GM23338 (cell line): ENCODE results near the gene RNF41. TPM values are rescaled to one million over a fixed set of nuclear protein-coding genes. Genes with fewer than 3 reads are reported as not detected.

Experiments used
- ATAC-seq: fragments of 200-7000 bp; cut with Tn5 transposase; 3 replicates; pipeline ENCODE4 v1.9.1; 2020
- DNase-seq: peaks from one replicate; pipeline ENCODE4 v3.0.0-alpha.2; 2015; ENCODE audit warnings: low spot score
- H2AFZ ChIP-seq: fragments of 200-600 bp; sonication (generic); 2 replicates; pipeline ENCODE4 v1.8.0; 2016; ENCODE audit warnings: antibody characterized with exemption, mild to moderate bottlenecking, moderate library complexity
- H3F3A ChIP-seq: fragments of 200-600 bp; sonication (generic); replicated peaks from 2 replicates; pipeline ENCODE4 v1.8.0; 2017; ENCODE audit warnings: antibody characterized with exemption, mixed run types, low read depth
- H3K27ac ChIP-seq: fragments of 200-600 bp; sonication (generic); 2 replicates; pipeline ENCODE4 v1.6.1; 2016; ENCODE audit warnings: low read depth
- H3K27me3 ChIP-seq: fragments of 200-600 bp; sonication (generic); 2 replicates; pipeline ENCODE4 v1.8.0; 2016; ENCODE audit warnings: mild to moderate bottlenecking, mixed run types, moderate library complexity; ENCODE audit not compliant: insufficient read depth
- H3K36me3 ChIP-seq: fragments of 200-600 bp; sonication (generic); 2 replicates; pipeline ENCODE4 v1.8.0; 2016; ENCODE audit warnings: mild to moderate bottlenecking; ENCODE audit not compliant: insufficient read depth
- H3K4me1 ChIP-seq: fragments of 200-600 bp; sonication (generic); 2 replicates; pipeline ENCODE4 v1.8.0; 2016; ENCODE audit warnings: mild to moderate bottlenecking, moderate library complexity; ENCODE audit not compliant: insufficient read depth
- H3K4me2 ChIP-seq: fragments of 200-600 bp; sonication (generic); 2 replicates; pipeline ENCODE4 v1.7.1; 2017; ENCODE audit warnings: mixed run types
- H3K4me3 ChIP-seq: fragments of 200-600 bp; sonication (generic); 2 replicates; pipeline ENCODE4 v1.6.1; 2016; ENCODE audit warnings: mixed run types
- H3K79me2 ChIP-seq: fragments of 200-600 bp; sonication (generic); replicated peaks from 2 replicates; pipeline ENCODE4 v1.8.0; 2017; ENCODE audit warnings: mild to moderate bottlenecking; ENCODE audit not compliant: insufficient read depth
- H3K9me2 ChIP-seq: fragments of 200-600 bp; sonication (generic); 2 replicates; pipeline ENCODE4 v1.8.0; 2017; ENCODE audit not compliant: insufficient read depth
- H4K20me1 ChIP-seq: fragments of 200-600 bp; sonication (generic); replicated peaks from 2 replicates; pipeline ENCODE4 v1.8.0; 2017; ENCODE audit warnings: mild to moderate bottlenecking; ENCODE audit not compliant: insufficient read depth
- H3K27ac Mint-ChIP-seq: 2 replicates; pipeline ENCODE4 v1.8.0; 2020; ENCODE audit warnings: inconsistent platforms, mild to moderate bottlenecking, moderate library complexity, mixed read lengths
- H3K27me3 Mint-ChIP-seq: 3 replicates; pipeline ENCODE4 v1.8.0; 2022; ENCODE audit warnings: low read depth, mild to moderate bottlenecking, moderate library complexity, mixed read lengths, inconsistent platforms; ENCODE audit not compliant: insufficient read depth, poor library complexity
- H3K36me3 Mint-ChIP-seq: 3 replicates; pipeline ENCODE4 v1.8.0; 2021; ENCODE audit warnings: low read depth, mild to moderate bottlenecking, inconsistent platforms, moderate library complexity, mixed read lengths
- H3K4me1 Mint-ChIP-seq: 3 replicates; pipeline ENCODE4 v1.8.0; 2020; ENCODE audit warnings: mild to moderate bottlenecking, inconsistent platforms, mixed read lengths
- H3K4me3 Mint-ChIP-seq: 3 replicates; pipeline ENCODE4 v1.8.0; 2021; ENCODE audit warnings: moderate library complexity, mild to moderate bottlenecking, inconsistent platforms, mixed read lengths
- H3K9me3 Mint-ChIP-seq: 3 replicates; pipeline ENCODE4 v1.8.0; 2020; ENCODE audit warnings: moderate library complexity, mild to moderate bottlenecking, inconsistent platforms, mixed read lengths
- CREB1 ChIP-seq: fragments of 250-450 bp; sonication (Bioruptor Pico); IDR thresholded peaks from 2 replicates; pipeline ENCODE4 v1.5.0; 2020; ENCODE audit warnings: low read depth, mild to moderate bottlenecking, moderate library complexity
- CTCF ChIP-seq, 2 experiments: fragments of 200-600 bp in 1 of 2; sonication (generic) in 1 of 2; conservative IDR thresholded peaks; 2 replicates each; pipeline versions ENCODE4 v1.5.1 to v1.6.1; 2016 to 2017; ENCODE audit warnings: antibody characterized with exemption in 2 of 2, low read depth in 2 of 2, mild to moderate bottlenecking in 2 of 2, moderate library complexity in 1 of 2
- ETS1 ChIP-seq: IDR thresholded peaks from 2 replicates; pipeline ENCODE4 v1.6.1; 2016; ENCODE audit warnings: antibody characterized with exemption
- EZH2 ChIP-seq: fragments of 200-600 bp; sonication (generic); IDR thresholded peaks from one replicate; pipeline ENCODE4 v1.8.0; 2017; ENCODE audit warnings: antibody characterized with exemption, mild to moderate bottlenecking, low read depth; ENCODE audit not compliant: unreplicated experiment
- EZH2phosphoT487 ChIP-seq: fragments of 200-600 bp; sonication (generic); IDR thresholded peaks from one replicate; pipeline ENCODE4 v1.8.1; 2018; ENCODE audit warnings: antibody characterized with exemption; ENCODE audit not compliant: unreplicated experiment
- JUNB ChIP-seq: IDR thresholded peaks from one replicate; pipeline ENCODE4 v1.6.1; 2016; ENCODE audit warnings: antibody characterized with exemption; ENCODE audit not compliant: unreplicated experiment
- NANOG ChIP-seq: IDR thresholded peaks from 2 replicates; pipeline ENCODE4 v1.6.1; 2016; ENCODE audit warnings: antibody characterized with exemption, borderline replicate concordance
- POLR2AphosphoS5 ChIP-seq: IDR thresholded peaks from 2 replicates; pipeline ENCODE4 v1.6.1; 2016; ENCODE audit warnings: antibody characterized with exemption, low read depth
- REST ChIP-seq: IDR thresholded peaks from one replicate; pipeline ENCODE4 v1.6.1; 2018; ENCODE audit warnings: antibody characterized with exemption; ENCODE audit not compliant: unreplicated experiment
- STAT1 ChIP-seq: IDR thresholded peaks from one replicate; pipeline ENCODE4 v1.6.1; 2016; ENCODE audit warnings: antibody characterized with exemption; ENCODE audit not compliant: unreplicated experiment
- ZNF114 ChIP-seq: fragments of 250-450 bp; sonication (Bioruptor Pico); IDR thresholded peaks from 2 replicates; pipeline ENCODE4 v1.5.0; 2020; ENCODE audit warnings: mild to moderate bottlenecking, moderate library complexity
- ZNF331 ChIP-seq: fragments of 250-450 bp; sonication (Bioruptor Pico); IDR thresholded peaks from 2 replicates; pipeline ENCODE4 v1.5.0; 2020; ENCODE audit warnings: low read depth, mild to moderate bottlenecking, moderate library complexity
- ZNF462 ChIP-seq: fragments of 250-450 bp; sonication (Bioruptor Pico); IDR thresholded peaks from 2 replicates; pipeline ENCODE4 v1.5.0; 2020; ENCODE audit warnings: mild to moderate bottlenecking, moderate library complexity
- polyA plus RNA-seq: library from polyadenylated mRNA; unstranded; fragments of >200 nt; fragmentation: Nextera tagmentation; extraction: Ambion mirVana; gene quantifications from 2 replicates; pipeline ENCODE4 v1.2.1, GENCODE V29; 2016
- total RNA-seq: library from RNA; depleted of rRNA; stranded (reverse); fragments of >200 nt; shearing (Covaris generic); gene quantifications from 2 replicates; pipeline ENCODE4 v1.2.3, GENCODE V29; 2014

Gene RNF41
- total and polyA plus RNA-seq, 2 experiments from 2014 or later: 15.3 to 77.1 TPM

GRCh38 chr12:56231184-56231582 is 9.5 kb upstream of the RNF41 start:
- H3K9me2 ChIP-seq: no peaks in the 10 kb centered on the region
- no peak for DNase-seq

More at GRCh38 chr12:56231184-56231582, 9.5 kb upstream of the RNF41 start:
- no peak for TF ChIP-seq STAT1
- no peak for TF ChIP-seq NANOG
- no peak for TF ChIP-seq CREB1 (CRISPR knock-in tag)
- no peak for TF ChIP-seq ETS1
- TF ChIP-seq REST: no peak
- TF ChIP-seq JUNB: no peak
- no peak for TF ChIP-seq POLR2AphosphoS5
- TF ChIP-seq CTCF (conservative IDR thresholded peaks at IDR 0.05; ENCODE audit: low read depth in 2 of 2): no peak
- TF ChIP-seq ZNF114: no peak
- TF ChIP-seq ZNF462 (CRISPR knock-in tag): no peak
- no peak for TF ChIP-seq ZNF331
- TF ChIP-seq EZH2phosphoT487: no peak
- TF ChIP-seq EZH2: no peak
- Histone ChIP-seq H3K27ac (no peak overlapping the region), H3K36me3 (no peaks in the 10 kb centered on the region), H3F3A (0 out of 2 replicates have a peak, but pooled peaks cover 3% of the 10 kb centered on the region), H3K79me2 (no peaks in the 10 kb centered on the region), H2AFZ (no peak overlapping the region), H3K4me2 (no peak overlapping the region), H3K4me3 (no peak overlapping the region), H4K20me1 (no peaks in the 10 kb centered on the region), H3K4me1 (no peaks in the 10 kb centered on the region), H3K27me3 (peaks cover 5% of the 10 kb centered on the region; the same call in 1 of the 2 replicates)
- no peak; the same call in 2 of the 3 replicates for ATAC-seq
- peaks cover 5% of the 10 kb centered on the region; the same call in 1 of the 3 replicates for H3K36me3 Mint-ChIP-seq
- H3K27ac Mint-ChIP-seq: no peak overlapping the region
- H3K4me3 Mint-ChIP-seq: no peak overlapping the region
- peaks cover 6% of the 10 kb centered on the region for H3K27me3 Mint-ChIP-seq
- H3K9me3 Mint-ChIP-seq: no peaks in the 10 kb centered on the region
- peaks cover 10% of the 10 kb centered on the region; the same call in 2 of the 3 replicates for H3K4me1 Mint-ChIP-seq
